Muscle layer of colon (tissue), 2 donors: Measurements from ENCODE around the gene CACNA1C.

Source experiments
- H3K27ac ChIP-seq: one replicate; pipeline ENCODE4 v1.7.0; 2013; ENCODE audit warnings: low read depth, mild to moderate bottlenecking, low read length, moderate library complexity
- H3K27me3 ChIP-seq, 2 donors: one replicate each; pipeline ENCODE4 v1.7.0; 2013; ENCODE audit warnings: low read length in 2 of 2, mild to moderate bottlenecking in 2 of 2; ENCODE audit not compliant: insufficient read depth in 2 of 2, control insufficient read depth in 1 of 2
- H3K36me3 ChIP-seq: one replicate; pipeline ENCODE4 v1.7.0; 2013; ENCODE audit warnings: mild to moderate bottlenecking, low read length; ENCODE audit not compliant: insufficient read depth
- H3K4me1 ChIP-seq: one replicate; pipeline ENCODE4 v1.7.0; 2013; ENCODE audit warnings: mild to moderate bottlenecking, low read length; ENCODE audit not compliant: insufficient read depth
- H3K4me3 ChIP-seq, 2 donors: one replicate each; pipeline ENCODE4 v1.7.0; 2013; ENCODE audit warnings: low read length in 2 of 2, low read depth in 1 of 2, mild to moderate bottlenecking in 1 of 2, moderate library complexity in 1 of 2
- H3K9ac ChIP-seq: one replicate; pipeline ENCODE4 v1.7.0; 2013; ENCODE audit warnings: low read length
- H3K9me3 ChIP-seq: one replicate; pipeline ENCODE4 v1.7.0; 2013; ENCODE audit warnings: mild to moderate bottlenecking, low read length
- donor health status: abdominal sarcoma.
- donor health status: Adenocarcinoma of cecum.

The CACNA1C gene

GRCh38 chr12:2152134-2152533, 99.3 kb downstream of the CACNA1C start:
- no peak overlapping the region for H3K9ac ChIP-seq
- no peak overlapping the region for H3K4me3 ChIP-seq
- peaks cover 57% of the 10 kb centered on the region for H3K4me1 ChIP-seq
- peaks cover 3% of the 10 kb centered on the region for H3K36me3 ChIP-seq
- H3K27me3 ChIP-seq = no peaks in the 10 kb centered on the region
- no peak overlapping the region for H3K27ac ChIP-seq
- H3K9me3 ChIP-seq = no peaks in the 10 kb centered on the region

- Histone ChIP-seq H3K9ac (no peak overlapping the region), H3K9me3 (no peaks in the 10 kb centered on the region), H3K27ac (peak overlapping the region; percentile 56), H3K36me3 (peaks cover 3% of the 10 kb centered on the region), H3K27me3 (no peaks in the 10 kb centered on the region), H3K4me3 (no peak overlapping the region), H3K4me1 (peaks cover 52% of the 10 kb centered on the region)
Measured at GRCh38 chr12:2154050-2154449, 101.3 kb downstream of the CACNA1C start.

DNA sequence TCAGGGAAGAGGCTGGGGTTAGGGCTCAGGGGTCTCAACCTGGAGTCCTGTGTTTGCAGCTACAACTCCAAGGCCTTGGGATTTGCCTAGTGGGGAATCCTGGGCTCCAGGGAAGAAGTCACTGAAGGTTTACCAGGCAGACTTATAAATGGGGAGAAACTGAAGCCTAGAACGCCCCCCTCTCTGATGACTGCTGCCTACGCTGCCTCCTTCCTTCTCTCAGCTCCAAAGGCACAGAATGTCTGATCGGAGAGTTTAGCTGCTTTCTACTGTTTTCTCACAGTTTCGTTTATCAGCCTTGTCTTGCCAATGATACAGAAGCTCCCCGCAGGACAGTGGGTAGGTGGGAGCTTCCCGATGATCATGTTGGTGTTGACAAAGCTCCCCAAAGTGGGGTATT, 101.7 kb downstream of the CACNA1C start:
- H3K36me3 ChIP-seq = peaks cover 3% of the 10 kb centered on the region
- H3K9ac ChIP-seq = no peak overlapping the region
- H3K4me3 ChIP-seq = no peak overlapping the region
- H3K27me3 ChIP-seq = no peaks in the 10 kb centered on the region
- H3K4me1 ChIP-seq = peaks cover 47% of the 10 kb centered on the region
- H3K9me3 ChIP-seq = no peaks in the 10 kb centered on the region
- H3K27ac ChIP-seq = peak overlapping the region; percentile 56

DNA sequence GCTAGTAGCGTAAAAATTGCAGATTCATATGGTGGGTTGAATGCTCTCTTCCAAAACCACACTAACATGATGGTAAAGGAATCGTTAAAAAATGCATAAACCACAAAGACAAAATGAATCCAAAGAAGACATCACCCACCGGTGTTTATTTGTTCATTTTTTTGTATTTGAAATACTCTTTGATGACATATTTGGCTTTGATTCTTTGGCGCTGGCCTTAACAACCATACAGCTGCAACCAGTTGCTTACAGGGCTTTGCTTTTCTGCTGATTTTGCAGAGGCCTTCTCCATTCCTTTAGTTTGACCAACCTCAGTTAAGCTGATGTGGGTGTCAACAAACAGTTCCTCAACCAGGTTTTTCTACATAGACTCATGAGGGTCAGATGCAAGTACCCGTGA, 103.5 kb downstream of the CACNA1C start:
- peaks cover 3% of the 10 kb centered on the region for H3K36me3 ChIP-seq
- H3K9ac ChIP-seq = no peak overlapping the region
- no peak overlapping the region for H3K27ac ChIP-seq
- H3K4me1 ChIP-seq = peaks cover 44% of the 10 kb centered on the region
- no peaks in the 10 kb centered on the region for H3K27me3 ChIP-seq
- no peaks in the 10 kb centered on the region for H3K9me3 ChIP-seq
- no peak overlapping the region for H3K4me3 ChIP-seq

- peak overlapping the region; percentile 1 for H3K27ac ChIP-seq
- no peaks in the 10 kb centered on the region for H3K9me3 ChIP-seq
- H3K27me3 ChIP-seq = no peaks in the 10 kb centered on the region
- H3K9ac ChIP-seq = no peak overlapping the region
- peaks cover 50% of the 10 kb centered on the region for H3K4me1 ChIP-seq
- H3K36me3 ChIP-seq = no peaks in the 10 kb centered on the region
- no peak overlapping the region for H3K4me3 ChIP-seq
Measured at GRCh38 chr12:2160043-2160442, 107.3 kb downstream of the CACNA1C start.

DNA sequence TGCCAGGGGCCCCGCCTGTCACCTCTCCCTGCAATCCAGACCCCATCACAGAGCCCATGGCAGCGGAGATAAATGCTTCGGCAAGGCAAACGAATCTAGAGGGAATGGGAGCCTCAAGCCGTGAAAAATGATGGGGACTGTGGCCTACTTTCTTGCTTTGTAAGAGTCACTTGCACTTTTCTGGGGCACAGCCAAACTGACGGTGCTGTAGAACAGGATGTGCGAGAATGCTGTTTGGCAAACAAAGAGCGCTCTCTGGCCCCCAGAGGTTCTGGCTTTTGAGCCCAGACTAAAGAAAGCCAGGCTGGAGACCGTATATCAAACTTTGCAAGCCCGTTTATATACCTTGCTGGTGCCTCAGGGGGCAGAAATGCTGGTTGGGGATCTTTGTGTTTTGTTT, 108.7 kb downstream of the CACNA1C start:
- no peaks in the 10 kb centered on the region for H3K27me3 ChIP-seq
- no peaks in the 10 kb centered on the region for H3K9me3 ChIP-seq
- peaks cover 62% of the 10 kb centered on the region for H3K4me1 ChIP-seq
- no peak overlapping the region for H3K9ac ChIP-seq
- peak overlapping the region; percentile 74 for H3K27ac ChIP-seq
- H3K36me3 ChIP-seq = no peaks in the 10 kb centered on the region
- peak overlapping the region in 1 of 2 donors; percentile 7 for H3K4me3 ChIP-seq

DNA sequence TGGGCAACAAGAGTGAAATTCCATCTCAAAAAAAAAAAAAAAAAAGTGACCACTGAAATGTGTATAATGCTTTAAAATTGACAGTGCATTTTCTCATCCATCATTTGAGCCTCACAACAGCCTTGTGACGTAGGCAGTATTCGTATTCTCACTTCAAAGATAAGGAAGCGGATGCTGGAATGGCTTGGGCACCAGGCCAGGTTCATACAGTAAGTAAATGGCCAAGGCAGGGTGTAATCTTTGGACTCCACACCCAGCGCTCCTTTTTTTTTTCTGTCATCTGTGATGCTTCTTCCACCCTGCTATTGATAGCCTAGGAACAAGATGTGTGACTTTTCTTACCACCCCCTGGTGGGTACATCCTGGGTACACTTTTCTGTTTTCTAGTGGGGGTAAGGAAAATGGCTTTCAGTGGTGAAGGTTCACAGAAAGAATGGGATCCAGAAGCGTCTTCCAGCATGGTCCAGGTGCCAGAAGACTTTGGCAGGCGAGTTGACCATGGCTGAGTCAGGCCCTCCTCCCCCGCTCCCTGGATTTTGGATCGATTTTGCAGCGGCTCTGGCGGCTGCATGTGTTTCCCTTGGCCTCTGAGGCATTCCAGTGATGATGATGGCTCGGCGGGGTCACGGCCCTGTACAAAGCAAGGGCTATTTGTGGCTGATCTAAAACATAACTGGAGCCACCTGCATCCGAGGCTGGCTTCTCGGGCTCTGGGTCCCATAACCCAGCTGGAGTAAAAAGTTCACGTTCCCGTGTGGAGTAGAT, 110.6 kb downstream of the CACNA1C start:
- H3K27ac ChIP-seq = peak overlapping the region; percentile 62
- H3K27me3 ChIP-seq = no peaks in the 10 kb centered on the region
- no peaks in the 10 kb centered on the region for H3K9me3 ChIP-seq
- H3K4me3 ChIP-seq = no peak overlapping the region
- H3K9ac ChIP-seq = no peak overlapping the region
- H3K36me3 ChIP-seq = no peaks in the 10 kb centered on the region
- H3K4me1 ChIP-seq = peaks cover 64% of the 10 kb centered on the region

DNA sequence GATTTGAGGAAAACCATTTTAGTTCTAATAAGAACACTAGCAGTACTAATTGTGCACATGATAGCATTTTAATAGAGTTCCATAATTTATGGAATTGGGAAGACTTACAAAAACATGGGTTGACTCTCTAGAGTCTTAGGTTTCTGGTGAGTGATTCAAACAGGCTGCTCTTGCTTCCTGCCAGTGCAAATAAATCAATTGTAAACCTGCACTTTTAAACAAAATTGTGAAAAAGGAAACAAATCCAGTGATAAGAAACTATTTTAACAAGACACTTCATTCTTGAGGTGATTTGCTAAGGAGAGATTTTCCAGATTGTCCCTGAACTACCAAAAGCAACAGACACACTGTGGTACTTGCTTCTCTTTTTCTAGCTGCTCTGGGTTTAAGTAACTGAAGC, 112.2 kb downstream of the CACNA1C start:
- Histone ChIP-seq H3K36me3 (no peaks in the 10 kb centered on the region), H3K27ac (peak overlapping the region; percentile 62), H3K4me1 (peaks cover 75% of the 10 kb centered on the region), H3K27me3 (no peaks in the 10 kb centered on the region), H3K9me3 (no peaks in the 10 kb centered on the region), H3K9ac (no peak overlapping the region), H3K4me3 (no peak overlapping the region)

DNA sequence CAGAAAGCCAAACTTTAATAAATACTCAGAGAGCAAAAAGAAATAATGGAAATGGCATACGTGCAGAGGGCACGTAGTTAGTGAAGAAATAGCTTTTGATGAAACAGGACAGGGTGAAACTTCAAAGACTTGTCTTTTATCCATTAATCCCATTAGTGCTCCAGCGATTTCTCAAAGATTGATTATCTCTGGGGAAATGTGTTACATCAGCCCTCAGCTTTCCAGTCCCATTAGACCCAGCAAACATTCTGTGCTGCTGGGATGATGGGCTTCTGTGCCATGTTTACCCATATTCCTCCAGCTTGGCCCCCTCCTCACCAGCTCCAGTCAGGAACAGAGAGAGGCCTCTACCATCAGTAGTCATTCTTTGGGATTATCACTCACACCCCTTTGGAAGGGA, 113.1 kb downstream of the CACNA1C start:
- Histone ChIP-seq H3K4me3 (no peak overlapping the region), H3K27me3 (no peaks in the 10 kb centered on the region), H3K27ac (no peak overlapping the region), H3K4me1 (peaks cover 77% of the 10 kb centered on the region), H3K9ac (no peak overlapping the region), H3K36me3 (no peaks in the 10 kb centered on the region), H3K9me3 (no peaks in the 10 kb centered on the region)

DNA sequence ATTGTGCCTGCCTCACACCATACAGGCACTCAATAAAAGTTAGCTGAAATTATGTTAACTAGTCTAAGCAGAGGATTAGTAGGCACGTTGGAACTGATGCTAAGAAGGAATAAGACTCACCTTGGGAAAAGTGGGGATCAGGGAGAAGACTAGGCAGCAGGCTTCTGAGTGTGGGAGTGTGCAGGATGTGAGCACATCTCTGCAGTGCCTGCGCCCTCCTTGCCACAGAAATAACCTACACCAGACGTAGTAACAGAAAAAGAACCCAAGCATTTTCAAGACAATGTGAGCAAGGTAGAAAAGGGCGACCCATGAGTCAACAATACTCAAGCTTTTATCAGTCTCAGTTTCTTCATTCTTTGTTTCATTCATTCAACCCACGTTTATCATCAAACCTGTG, 113.9 kb downstream of the CACNA1C start:
- Histone ChIP-seq H3K36me3 (no peaks in the 10 kb centered on the region), H3K27me3 (no peaks in the 10 kb centered on the region), H3K4me3 (no peak overlapping the region), H3K4me1 (peaks cover 75% of the 10 kb centered on the region), H3K9ac (no peak overlapping the region), H3K27ac (no peak overlapping the region), H3K9me3 (no peaks in the 10 kb centered on the region)

GRCh38 chr12:2167231-2167630, 114.4 kb downstream of the CACNA1C start:
- Histone ChIP-seq H3K4me1 (peaks cover 73% of the 10 kb centered on the region), H3K4me3 (no peak overlapping the region), H3K27me3 (no peaks in the 10 kb centered on the region), H3K9ac (no peak overlapping the region), H3K27ac (no peak overlapping the region), H3K36me3 (no peaks in the 10 kb centered on the region), H3K9me3 (no peaks in the 10 kb centered on the region)

DNA sequence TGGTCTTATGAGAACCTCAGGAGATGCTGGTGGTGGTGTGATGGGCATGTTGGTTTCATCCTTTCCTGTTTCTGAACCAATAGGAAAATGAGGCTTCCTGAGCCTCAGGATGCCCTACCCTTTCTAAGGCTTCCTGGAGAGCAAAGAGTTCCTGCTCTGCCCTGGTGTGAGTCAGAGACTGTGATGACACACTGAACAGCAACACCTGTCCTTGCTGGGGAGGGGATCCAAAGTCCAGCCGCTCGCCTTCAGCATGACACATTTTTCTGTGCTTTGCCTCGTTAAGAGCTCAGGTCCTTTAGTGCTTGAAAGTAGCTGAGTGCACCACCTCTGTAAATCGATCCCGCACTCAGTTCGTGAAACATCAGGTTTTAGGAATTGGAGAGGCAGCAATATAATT, 116.0 kb downstream of the CACNA1C start:
- H3K27ac ChIP-seq = no peak overlapping the region

More for the DNA sequence above, 116.0 kb downstream of the CACNA1C start:
- H3K9me3 ChIP-seq = no peaks in the 10 kb centered on the region
- peaks cover 73% of the 10 kb centered on the region for H3K4me1 ChIP-seq
- H3K4me3 ChIP-seq = no peak overlapping the region
- H3K9ac ChIP-seq = no peak overlapping the region
- H3K27me3 ChIP-seq = no peaks in the 10 kb centered on the region
- no peaks in the 10 kb centered on the region for H3K36me3 ChIP-seq
